SIG-M5 (cell line): ENCODE measurements around the gene TPM4.
"Not testable (repeated sequence)": the region's sequence is repeated elsewhere in the genome, so short reads cannot be mapped to it uniquely, and the experiment has no call there.

Experiments used
- DNase-seq: peaks from one replicate; lab custom pipeline; 2025; lab: John Stamatoyannopoulos, UW

Gene TPM4

GRCh38 chr19:16098821-16099220 is 22.5 kb downstream of the TPM4 start:
- DNase-seq, result no peak

DNA sequence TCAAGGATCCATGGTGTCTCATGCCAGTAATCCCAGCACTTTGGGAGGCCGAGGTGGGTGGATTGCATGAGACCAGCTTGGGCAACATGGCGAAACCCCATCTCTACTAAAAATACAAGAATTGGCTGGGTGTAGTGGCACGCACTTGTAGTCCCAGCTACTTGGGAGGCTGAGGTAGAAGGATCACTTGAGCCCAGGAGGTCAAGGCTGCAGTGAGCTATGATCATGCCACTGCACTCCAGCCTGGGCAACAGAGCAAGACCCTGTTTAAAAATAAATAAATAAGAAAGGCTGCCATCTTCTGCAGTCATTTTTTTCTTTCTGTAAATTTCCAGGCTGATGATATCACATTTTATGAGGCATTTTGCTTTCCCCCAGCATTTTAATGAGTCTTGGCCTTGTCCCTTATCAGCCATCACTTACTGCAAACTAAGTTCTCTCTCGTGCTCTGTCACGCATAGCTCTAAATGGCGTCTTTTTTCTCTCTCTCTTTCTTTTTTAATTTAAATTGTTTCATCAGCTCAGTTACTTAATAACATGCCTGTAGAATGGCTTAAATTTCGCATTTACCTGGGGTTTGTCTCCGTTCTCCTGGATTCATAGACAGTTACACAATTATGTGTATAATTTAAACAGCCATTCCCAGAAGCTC is 23.1 kb downstream of the TPM4 start:
- not testable (repeated sequence) for DNase-seq

GRCh38 chr19:16100524-16100923 is 24.2 kb downstream of the TPM4 start:
- DNase-seq, result no peak

GRCh38 chr19:16104722-16105121 is 28.4 kb downstream of the TPM4 start:
- peak; percentile 34 for DNase-seq

DNA sequence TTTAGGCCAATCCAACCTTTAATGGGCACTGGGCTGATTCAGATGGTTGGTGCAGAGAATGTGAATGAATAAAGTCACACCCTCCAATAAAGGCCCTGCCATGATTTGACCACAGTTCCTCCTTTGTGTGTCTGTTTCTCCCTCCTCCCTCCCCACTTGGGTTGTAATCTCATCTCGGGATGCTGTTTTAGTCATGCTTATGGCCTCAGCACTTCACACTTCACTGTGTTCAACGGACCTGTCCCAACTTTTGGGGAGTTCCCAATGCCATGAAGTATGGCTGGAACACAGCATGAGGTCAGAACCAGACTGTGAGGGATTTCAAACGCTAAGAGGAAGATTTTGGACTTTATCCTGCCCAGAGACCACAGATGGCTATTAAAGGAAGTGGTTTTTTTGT is 29.8 kb downstream of the TPM4 start:
- no peak for DNase-seq

- DNase-seq, result peak; percentile 89
Observed at GRCh38 chr19:16111160-16111908, 35.0 kb downstream of the TPM4 start, which contains the start of gene RAB8A. Gene RAB8A (plus strand): TSS chr19:16111889. CDS start chr19:16111902, 13 bp downstream.

GRCh38 chr19:16111909-16112752 is 35.8 kb downstream of the TPM4 start:
- no peak for DNase-seq

- DNase-seq, result no peak
Observed at GRCh38 chr19:16112778-16113177, 36.5 kb downstream of the TPM4 start.

DNA sequence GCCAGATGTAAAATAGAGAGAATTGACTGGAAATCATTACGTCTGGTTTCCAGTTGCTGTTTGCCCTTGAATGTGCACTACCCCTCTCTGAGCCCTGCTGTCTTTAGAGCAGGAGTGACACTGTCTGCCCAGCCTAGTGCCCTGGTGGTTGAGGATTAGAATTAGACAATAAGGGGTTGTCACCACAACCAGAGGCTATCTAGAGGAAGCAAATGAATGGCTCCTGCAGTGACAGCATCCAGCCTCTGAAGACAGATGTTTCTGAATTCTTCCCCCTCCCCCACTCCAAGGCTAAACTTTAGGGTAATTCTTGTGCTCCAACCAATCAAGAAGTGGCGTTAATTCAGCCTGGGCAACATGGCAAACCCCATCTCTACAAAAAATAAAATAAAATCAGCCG is 37.4 kb downstream of the TPM4 start:
- no peak for DNase-seq

GRCh38 chr19:16115301-16116039 is 39.2 kb downstream of the TPM4 start:
- no peak for DNase-seq

GRCh38 chr19:16116067-16116466 is 39.8 kb downstream of the TPM4 start:
- DNase-seq, result no peak

DNA sequence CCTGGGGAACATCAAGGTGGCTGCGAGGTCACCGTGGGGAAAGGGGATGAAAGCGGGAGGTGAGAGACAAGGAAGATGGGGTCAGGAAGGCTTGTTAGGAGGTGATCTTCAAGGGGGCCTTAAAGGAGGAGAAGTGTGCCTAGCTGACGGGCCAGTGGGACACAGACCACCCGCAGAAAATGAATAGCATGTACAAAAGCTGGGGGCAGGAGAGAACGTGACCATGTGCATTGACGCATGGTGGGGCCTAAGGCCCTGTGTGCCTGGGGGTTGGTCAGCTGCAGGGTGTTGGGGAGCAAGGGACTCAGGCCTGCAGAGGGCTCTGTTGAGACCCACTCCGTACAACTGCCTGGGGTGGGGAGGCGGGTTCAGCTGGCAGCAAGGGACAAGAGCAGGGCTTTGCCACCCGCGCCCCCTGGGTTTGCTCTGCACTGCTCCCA is 41.3 kb downstream of the TPM4 start:
- no peak for DNase-seq

DNA sequence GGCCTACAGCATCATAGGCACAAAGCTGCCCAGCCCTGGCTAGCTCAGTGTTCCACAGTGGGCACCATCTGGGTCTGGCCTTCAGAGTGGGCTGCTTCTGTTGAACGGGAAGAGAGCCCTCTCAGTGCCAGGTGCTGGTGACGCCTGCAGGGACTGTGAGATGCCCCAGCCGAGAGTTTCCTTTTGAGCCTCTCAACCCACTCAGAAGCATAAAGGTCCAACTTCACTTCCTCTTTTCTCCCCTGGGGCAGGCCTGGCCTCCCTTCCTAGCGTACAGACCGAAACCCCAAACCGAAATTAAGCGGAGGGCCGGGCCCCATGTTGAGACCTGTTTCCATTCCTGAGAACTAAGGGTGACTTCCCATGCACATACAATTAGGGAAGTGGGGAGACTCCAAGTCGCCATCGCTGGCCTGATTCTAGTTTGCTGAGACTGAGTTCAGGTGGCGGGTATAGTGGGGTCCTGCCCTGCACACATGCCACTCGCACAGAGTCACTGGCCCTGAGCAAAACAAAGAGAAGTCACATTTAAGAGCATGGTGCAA is 42.3 kb downstream of the TPM4 start:
- peak; percentile 81 for DNase-seq

DNA sequence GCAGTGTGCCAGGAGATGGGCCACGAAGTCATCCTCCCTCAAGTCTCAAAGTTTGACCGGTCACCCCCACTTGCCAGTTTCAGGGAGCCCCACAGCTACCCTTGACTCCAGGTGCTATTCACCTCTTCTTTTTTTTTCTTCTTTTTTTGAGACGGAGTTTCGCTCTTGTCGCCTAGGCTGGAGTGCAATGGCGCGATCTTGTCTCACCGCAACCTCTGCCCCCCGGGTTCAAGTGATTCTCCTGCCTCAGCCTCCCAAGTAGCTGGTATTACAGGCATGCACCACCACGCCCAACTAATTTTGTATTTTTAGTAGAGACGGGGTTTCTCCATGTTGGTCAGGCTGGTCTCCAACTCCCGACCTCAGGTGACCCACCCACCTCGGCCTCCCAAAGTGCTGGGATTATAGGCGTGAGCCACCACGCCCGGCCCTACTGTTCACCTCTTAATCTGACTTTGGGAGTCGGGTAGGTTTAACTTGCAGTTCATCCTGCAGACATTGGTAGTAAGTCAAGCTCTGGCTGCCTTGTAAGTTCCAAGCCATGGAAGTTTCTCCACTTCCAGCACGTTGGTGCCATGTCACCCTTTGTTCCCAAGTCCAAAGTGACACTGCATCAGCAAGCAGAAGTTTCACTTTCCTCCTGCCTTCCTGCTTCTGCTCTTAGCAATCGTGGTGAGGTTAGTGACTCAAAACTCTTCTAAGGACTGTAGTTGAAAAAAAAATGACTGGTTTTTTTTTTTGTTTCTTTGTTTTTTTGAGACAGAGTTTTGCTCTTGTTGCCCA is 43.0 kb downstream of the TPM4 start:
- not testable (repeated sequence) for DNase-seq

DNA sequence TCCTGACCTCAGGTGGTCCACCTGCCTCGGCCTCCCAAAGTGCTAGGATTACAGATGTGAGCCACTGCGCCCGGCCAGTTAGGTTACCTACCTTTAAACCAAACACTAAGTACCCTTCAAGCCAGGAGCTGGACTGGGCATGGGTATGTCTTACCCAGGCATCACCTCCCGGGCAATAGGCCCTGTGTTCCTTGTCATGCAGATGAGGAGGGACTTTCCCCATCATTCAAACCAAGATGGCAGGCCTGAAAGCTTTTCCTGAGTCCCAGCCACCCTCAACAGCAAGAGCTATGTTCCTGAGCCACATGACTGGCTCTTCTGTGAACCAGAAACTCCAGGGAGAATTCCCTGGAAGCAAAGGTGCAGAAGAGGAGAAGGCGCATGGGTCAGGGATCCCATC is 44.8 kb downstream of the TPM4 start:
- no peak for DNase-seq

GRCh38 chr19:16121967-16122366 is 45.7 kb downstream of the TPM4 start:
- DNase-seq, result no peak

- no peak for DNase-seq
Observed at GRCh38 chr19:16124953-16125352, 48.7 kb downstream of the TPM4 start.

DNA sequence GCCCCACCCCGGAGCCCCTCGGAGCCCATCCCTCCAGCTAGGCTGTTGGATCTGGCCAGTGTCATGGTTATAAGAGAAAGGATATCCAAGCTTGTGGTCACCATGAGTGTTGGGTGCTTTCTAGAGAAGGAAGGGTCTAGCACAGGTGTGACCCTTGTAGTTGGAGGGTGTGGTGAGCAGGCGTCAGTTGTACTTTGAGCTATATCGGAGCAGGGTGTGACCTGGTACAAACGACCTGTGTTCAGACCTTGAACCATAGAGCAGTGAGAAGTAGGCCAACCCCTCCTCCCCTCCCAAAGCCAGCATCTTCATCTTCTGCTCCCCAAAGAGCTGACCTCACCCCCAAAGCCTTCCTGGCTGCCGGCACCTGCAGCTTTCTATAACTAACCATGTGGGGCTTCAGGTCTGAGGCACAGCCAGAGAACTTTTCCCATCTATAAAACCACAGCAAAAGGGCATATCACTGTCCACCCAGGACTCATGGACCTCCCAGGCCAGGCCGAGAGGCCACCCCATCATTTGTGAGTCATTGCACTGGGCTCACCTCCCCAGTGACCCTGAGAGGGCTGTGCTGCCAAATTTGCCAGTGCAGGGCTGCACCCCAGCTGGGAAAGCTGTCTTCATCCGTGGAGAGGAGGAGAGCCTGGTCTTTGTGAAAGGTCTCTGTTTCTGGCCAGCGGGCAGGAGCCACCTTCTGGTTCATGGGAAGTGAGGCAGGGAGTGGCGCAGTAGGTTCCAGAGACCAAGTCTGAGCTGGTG is 49.6 kb downstream of the TPM4 start:
- DNase-seq, result no peak

DNA sequence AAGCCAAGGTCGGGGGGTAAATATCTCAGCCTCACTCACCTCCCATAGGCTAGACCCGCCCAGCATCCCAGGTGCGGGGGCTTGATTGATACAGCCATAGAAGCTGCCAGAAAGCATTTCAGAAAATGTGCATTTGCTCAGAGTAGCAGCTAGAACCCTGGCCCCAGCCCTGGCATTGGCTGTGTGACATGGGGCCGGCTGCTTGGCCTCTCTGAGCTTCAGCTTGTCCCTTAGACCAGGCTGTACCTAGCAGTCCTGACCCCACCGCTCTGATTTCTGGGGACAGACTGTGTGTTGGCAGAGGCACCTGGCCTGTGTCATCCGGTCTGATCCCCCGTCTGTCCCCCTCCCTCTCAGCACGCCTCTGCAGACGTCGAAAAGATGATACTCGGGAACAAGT is 50.8 kb downstream of the TPM4 start:
- DNase-seq, result no peak

DNA sequence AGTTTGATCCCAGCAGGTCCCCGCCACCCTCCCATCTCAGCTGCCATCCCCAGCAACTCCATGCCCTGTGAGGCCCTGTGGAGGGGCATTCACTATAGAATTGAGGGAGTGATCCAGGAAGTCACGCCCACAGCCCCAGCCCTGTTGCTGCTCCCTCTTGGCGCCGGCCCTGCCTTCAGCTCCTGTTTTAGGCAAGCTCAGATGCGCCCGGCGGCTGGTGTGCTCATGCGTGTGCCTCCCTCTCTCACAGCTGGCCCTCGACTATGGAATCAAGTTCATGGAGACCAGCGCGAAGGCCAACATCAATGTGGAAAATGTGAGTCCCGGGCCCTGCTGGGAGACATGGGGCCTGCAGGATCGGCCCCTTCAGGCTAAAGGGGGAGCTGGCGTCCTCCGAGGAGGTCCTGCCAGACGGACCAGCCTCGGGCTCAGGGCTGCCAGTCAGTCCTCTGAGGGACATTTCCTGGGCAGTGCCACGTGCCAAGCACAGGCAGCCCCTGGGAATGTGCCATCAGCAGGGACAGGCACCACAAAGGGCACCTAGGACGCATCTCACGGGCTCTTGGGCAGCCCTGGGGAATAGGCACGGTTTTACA is 51.6 kb downstream of the TPM4 start:
- DNase-seq, result no peak
